Placental epithelial cell (primary cell): ENCODE measurements around the gene CACYBP. TPM values are rescaled to one million over a fixed set of nuclear protein-coding genes. Genes with fewer than 3 reads are reported as not detected.

Source experiments
- small RNA-seq: library from RNA; depleted of rRNA; stranded (forward); fragments of <200 nt; gene quantifications from one replicate; pipeline ENCODE3, GENCODE V24; 2012
- total RNA-seq: library from RNA; depleted of rRNA; stranded (reverse); fragments of >200 nt; gene quantifications from 2 replicates; pipeline ENCODE4 v1.2.3, GENCODE V29; 2012

Gene CACYBP
- 53.9 and 157 TPM in 2 replicates for total RNA-seq

GRCh38 chr1:174999936-175000696 lies at the start of gene CACYBP:
Gene CACYBP, plus strand, starts transcription at chr1:174999947. Its CDS starts 234 bp downstream, at chr1:175000181.

GRCh38 chr1:175023043-175023921 lies 23.5 kb downstream of the CACYBP start, which contains the start of gene MRPS14:
Gene MRPS14, minus strand, starts transcription at chr1:175023425. Its CDS starts 17 bp downstream, at chr1:175023408.

Small RNA genes within 50 kb of the gene (small RNA-seq; reads per million reads assigned to genes)
- gene RF00019 = not detected
- gene RNU6-307P = not detected

Other genes with a start within 250 kb of the CACYBP start
- gene MRPS14, start 23.5 kb downstream of the CACYBP start, total RNA-seq = 16.9 and 21.4 TPM in 2 replicates
- under 0.01 TPM in 1 of 2 replicates, not detected in the other for gene TNN, start 67.9 kb downstream of the CACYBP start, total RNA-seq
- gene KIAA0040, start 192.8 kb downstream of the CACYBP start, total RNA-seq = 13.7 and 37.3 TPM in 2 replicates